IMR-90 (cell line): ENCODE measurements around the gene LYRM4. TPM values are rescaled to one million over a fixed set of nuclear protein-coding genes. Genes with fewer than 3 reads are reported as not detected.

ENCODE experiments used
- ATAC-seq: fragments of 200-7000 bp; cut with Tn5 transposase; 2 replicates; pipeline ENCODE4 v1.9.1; 2020; ENCODE audit warnings: low read depth, mild to moderate bottlenecking, moderate library complexity
- BruUV-seq: library from RNA; stranded (reverse); fragments of 400-500 nt; replicated peaks from 2 replicates; lab custom pipeline; 2021; lab: Mats Ljungman, UMichigan
- CTCF ChIA-PET: fragments of 300-600 bp; formaldehyde crosslinking; extraction: SDS; loops from one replicate; lab custom pipeline; 2021; ENCODE audit warnings: antibody characterized with exemption; lab: Yijun Ruan, JAX
- POLR2A ChIA-PET: fragments of 300-600 bp; sonication (Branson Sonifier 250); formaldehyde crosslinking; loops from one replicate; lab custom pipeline; 2022; ENCODE audit warnings: antibody characterized with exemption; ENCODE audit not compliant: unreplicated experiment; lab: Charles Lee
- DNase-seq: peaks from one replicate; pipeline ENCODE4 v3.0.0; 2013
- H2AFZ ChIP-seq: replicated peaks from 2 replicates; pipeline ENCODE3; 2013; ENCODE audit warnings: low read length, mild to moderate bottlenecking; ENCODE audit not compliant: poor library complexity
- H2AK5ac ChIP-seq: 2 replicates; pipeline ENCODE4 v1.6.1; 2013; ENCODE audit warnings: low read depth, low read length, inconsistent platforms
- H2AK9ac ChIP-seq: replicated peaks from 2 replicates; pipeline ENCODE3; 2013; ENCODE audit warnings: mild to moderate bottlenecking, low read depth, low read length, moderate library complexity; ENCODE audit not compliant: poor library complexity
- H2BK120ac ChIP-seq: 2 replicates; pipeline ENCODE4 v1.6.1; 2013; ENCODE audit warnings: low read depth, low read length, inconsistent platforms
- H2BK15ac ChIP-seq: 3 replicates; pipeline ENCODE4 v1.6.1; 2013; ENCODE audit warnings: low read depth, low read length, inconsistent platforms
- H2BK20ac ChIP-seq: 2 replicates; pipeline ENCODE4 v1.6.1; 2013; ENCODE audit warnings: low read depth, mild to moderate bottlenecking, inconsistent platforms, low read length, moderate library complexity
- H2BK5ac ChIP-seq: 2 replicates; pipeline ENCODE4 v1.6.1; 2013; ENCODE audit warnings: mild to moderate bottlenecking, low read depth, low read length, inconsistent platforms; ENCODE audit not compliant: poor library complexity, severe bottlenecking
- H3K14ac ChIP-seq: replicated peaks from 2 replicates; pipeline ENCODE4 v1.6.1; 2013; ENCODE audit warnings: low read depth, low read length, inconsistent platforms
- H3K18ac ChIP-seq: 2 replicates; pipeline ENCODE4 v1.6.1; 2013; ENCODE audit warnings: low read depth, low read length, control low read depth
- H3K23ac ChIP-seq: 2 replicates; pipeline ENCODE4 v1.6.1; 2013; ENCODE audit warnings: low read depth, low read length, inconsistent platforms
- H3K27ac ChIP-seq: 2 replicates; pipeline ENCODE4 v1.5.1; 2013; ENCODE audit warnings: mild to moderate bottlenecking, control low read depth, low read length; ENCODE audit not compliant: insufficient read depth
- H3K27me3 ChIP-seq: 2 replicates; pipeline ENCODE4 v1.6.1; 2013; ENCODE audit warnings: low read length; ENCODE audit not compliant: control insufficient read depth, insufficient read depth
- H3K36me3 ChIP-seq: 2 replicates; pipeline ENCODE4 v1.6.1; 2013; ENCODE audit warnings: low read length, mixed read lengths; ENCODE audit not compliant: control insufficient read depth, insufficient read depth
- H3K4ac ChIP-seq: 2 replicates; pipeline ENCODE4 v1.6.1; 2013; ENCODE audit warnings: low read depth, low read length, inconsistent platforms
- H3K4me1 ChIP-seq: 2 replicates; pipeline ENCODE4 v1.6.1; 2013; ENCODE audit warnings: low read length, mixed read lengths; ENCODE audit not compliant: control insufficient read depth, insufficient read depth
- H3K4me2 ChIP-seq: 2 replicates; pipeline ENCODE4 v1.6.1; 2013; ENCODE audit warnings: low read depth, mild to moderate bottlenecking, control low read depth, low read length, moderate library complexity
- H3K4me3 ChIP-seq: 2 replicates; pipeline ENCODE4 v1.5.1; 2013; ENCODE audit warnings: low read depth, mild to moderate bottlenecking, control low read depth, low read length, moderate library complexity; ENCODE audit not compliant: insufficient read depth
- H3K56ac ChIP-seq: 2 replicates; pipeline ENCODE4 v1.6.1; 2013; ENCODE audit warnings: low read length, inconsistent platforms; ENCODE audit not compliant: insufficient read depth; ENCODE audit errors: extremely low read depth
- H3K79me1 ChIP-seq, 2 experiments: 2 replicates each; pipeline ENCODE4 v1.6.1; 2013; ENCODE audit warnings: low read length in 2 of 2, inconsistent platforms in 1 of 2, low read depth in 1 of 2
- H3K9ac ChIP-seq: 2 replicates; pipeline ENCODE4 v1.6.1; 2013; ENCODE audit warnings: low read depth, low read length, control low read depth
- H3K9me1 ChIP-seq: 2 replicates; pipeline ENCODE4 v1.6.1; 2013; ENCODE audit warnings: low read length, inconsistent platforms; ENCODE audit not compliant: insufficient read depth
- H3K9me3 ChIP-seq: 2 replicates; pipeline ENCODE4 v1.6.1; 2013; ENCODE audit warnings: low read length; ENCODE audit not compliant: control insufficient read depth, insufficient read depth
- H4K20me1 ChIP-seq: 2 replicates; pipeline ENCODE4 v1.6.1; 2013; ENCODE audit warnings: low read length, inconsistent platforms; ENCODE audit not compliant: insufficient read depth
- H4K5ac ChIP-seq: 2 replicates; pipeline ENCODE4 v1.6.1; 2013; ENCODE audit warnings: mild to moderate bottlenecking, low read depth, low read length, control low read depth
- H4K8ac ChIP-seq, 2 experiments: 2 replicates each; pipeline ENCODE4 v1.6.1; 2013; ENCODE audit warnings: low read depth in 2 of 2, low read length in 2 of 2, control low read depth in 1 of 2, inconsistent platforms in 1 of 2
- H4K91ac ChIP-seq: 2 replicates; pipeline ENCODE4 v1.6.1; 2013; ENCODE audit warnings: low read depth, low read length, inconsistent platforms; ENCODE audit not compliant: insufficient read depth
- CEBPB ChIP-seq: IDR thresholded peaks from 2 replicates; pipeline ENCODE4 v1.6.1; 2012; ENCODE audit warnings: low read depth, low read length, improper control_type of control experiment
- CHD1 ChIP-seq: IDR thresholded peaks from 2 replicates; pipeline ENCODE4 v1.6.1; 2012; ENCODE audit warnings: low read depth, low read length, improper control_type of control experiment
- FOS ChIP-seq: fragments of 150-350 bp; IDR thresholded peaks from 2 replicates; pipeline ENCODE4 v1.6.1; 2016; ENCODE audit warnings: low read depth, low read length
- MAFK ChIP-seq: IDR thresholded peaks from 2 replicates; pipeline ENCODE4 v1.6.1; 2012; ENCODE audit warnings: low read depth, low read length, improper control_type of control experiment
- MXI1 ChIP-seq: IDR thresholded peaks from 2 replicates; pipeline ENCODE4 v1.6.1; 2012; ENCODE audit warnings: low read depth, mild to moderate bottlenecking, low read length, moderate library complexity, borderline replicate concordance
- POLR2A ChIP-seq: IDR thresholded peaks from 2 replicates; pipeline ENCODE4 v1.6.1; 2012; ENCODE audit warnings: mild to moderate bottlenecking, low read depth, low read length
- RAD21 ChIP-seq: IDR thresholded peaks from 2 replicates; pipeline ENCODE4 v1.6.1; 2012; ENCODE audit warnings: low read length, improper control_type of control experiment
- RFX5 ChIP-seq: IDR thresholded peaks from 2 replicates; pipeline ENCODE4 v1.8.0; 2012; ENCODE audit warnings: low read depth, mild to moderate bottlenecking, low read length, moderate library complexity
- SMC3 ChIP-seq: fragments of 150-350 bp; IDR thresholded peaks from 2 replicates; pipeline ENCODE4 v1.6.1; 2016; ENCODE audit warnings: low read depth, mild to moderate bottlenecking, antibody characterized with exemption, low read length, moderate library complexity
- WGBS, 2 experiments: methylation state at CpG; one replicate each; pipeline versions ENCODE4 v1.1.5 to v1.1.7; 2013; ENCODE audit warnings: missing lambda C conversion rate in 2 of 2; ENCODE audit not compliant: insufficient read length in 1 of 2; ENCODE audit errors: extremely low coverage in 2 of 2; 5-methylcytosine and 5-hydroxymethylcytosine counted together
- dilution Hi-C: fragments of 300-500 bp; cut with HindIII; formaldehyde crosslinking; loops from one replicate; pipeline ENCODE4 v1.14.3; 2018; ENCODE audit warnings: low sequenced_read_pairs; ENCODE audit not compliant: unreplicated experiment
- in situ Hi-C: fragments of 300-500 bp; cut with MboI; formaldehyde crosslinking; loops from 3 replicates; pipeline ENCODE4 v1.14.3; 2019; ENCODE audit warnings: low sequenced_read_pairs, inconsistent platforms, mixed read lengths
- intact Hi-C: fragments of 100-400 bp; cut with micrococcal nuclease; formaldehyde crosslinking; loops from 2 replicates; pipeline ENCODE4 v1.10.0; 2022
- polyA plus RNA-seq, 3 experiments: library from polyadenylated mRNA; depleted of rRNA; stranded (reverse); fragments of >200 nt; gene quantifications; 2 replicates each; pipeline ENCODE4 v1.2.3, GENCODE V29; 2012; ENCODE audit warnings: low replicate concordance in 1 of 3
- total RNA-seq: library from RNA; depleted of rRNA; stranded (reverse); fragments of >200 nt; gene quantifications from 2 replicates; pipeline ENCODE4 v1.2.3, GENCODE V29; 2012
- TF ChIP-seq, protein P1 (sequence below): fragments of 150-350 bp; IDR thresholded peaks from 2 replicates; pipeline ENCODE4 v1.6.1; 2016; ENCODE audit warnings: low read depth, mild to moderate bottlenecking, low read length, moderate library complexity, borderline replicate concordance
- TF ChIP-seq, protein P2 (sequence below): fragments of 150-350 bp; IDR thresholded peaks from 2 replicates; pipeline ENCODE4 v1.6.1; 2017; ENCODE audit warnings: mild to moderate bottlenecking, antibody characterized with exemption, low read length, low read depth

Gene LYRM4
- total and polyA plus RNA-seq, 2 of the 4 experiments (the other 2 are of a cell fraction), result 11.5 to 26.6 TPM

DNA sequence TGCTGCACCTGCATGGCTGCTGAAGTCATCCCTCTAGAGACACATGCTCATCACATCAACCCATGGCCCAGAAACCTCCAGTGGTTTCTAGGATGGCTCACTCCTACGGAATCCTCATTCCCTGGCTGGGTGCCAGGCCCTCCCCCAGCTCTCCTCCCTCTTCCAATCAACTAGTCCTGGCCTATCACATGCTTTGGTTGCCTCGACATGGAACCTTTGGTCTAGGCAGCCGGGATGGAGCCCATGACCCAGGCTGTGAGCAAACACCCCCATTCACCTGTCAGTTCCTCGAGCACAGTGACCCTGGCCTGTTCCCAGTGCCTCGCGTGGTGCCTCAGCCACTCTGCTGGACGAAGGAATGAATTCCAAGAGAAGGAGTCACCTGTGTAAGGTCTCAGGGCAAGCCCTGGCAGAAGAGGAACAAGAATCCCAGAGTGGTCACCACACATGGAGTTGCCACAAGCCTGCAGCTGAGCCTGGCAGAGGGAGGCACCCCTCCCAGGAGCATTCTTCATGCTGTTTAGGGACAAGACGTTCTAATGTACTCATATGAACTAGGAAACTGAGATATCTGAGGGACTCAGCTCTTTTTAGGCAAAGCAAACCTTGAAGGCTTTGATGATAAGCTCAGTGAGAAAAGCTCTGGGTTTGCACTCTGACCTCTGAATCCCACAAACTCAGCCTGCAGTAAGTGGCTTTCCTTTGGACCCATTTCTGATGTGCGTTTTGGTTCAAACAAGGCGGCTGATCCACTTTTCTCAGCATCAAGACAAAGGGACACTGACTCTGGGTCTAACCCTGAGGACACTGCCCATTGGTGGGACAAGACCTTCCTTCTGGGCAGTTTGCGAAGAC lies 135.4 kb downstream of the LYRM4 start:
- no peak overlapping the region for H3K23ac ChIP-seq

More for the DNA sequence above, 135.4 kb downstream of the LYRM4 start:
- H2BK20ac ChIP-seq, result peak overlapping the region; percentile 63
- H3K9me1 ChIP-seq, result peaks cover 9% of the 10 kb centered on the region
- peak overlapping the region; percentile 57 for H3K14ac ChIP-seq
- no peak overlapping the region for H3K56ac ChIP-seq
- H4K8ac ChIP-seq, result 0 out of 4 replicates have a peak overlapping the region, but pooled peaks of 1 of the 2 experiments have one; percentile 12
- H4K91ac ChIP-seq, result peak overlapping the region; percentile 5; the same call in 1 of the 2 replicates
- intact Hi-C loops (no loop called here), dilution Hi-C loops (no loop called here), in situ Hi-C loops (no loop called here)
- POLR2A ChIA-PET, result no interaction called here
- no TSS peak for BruUV-seq
- TF ChIP-seq POLR2A, result no peak
- TF ChIP-seq FOS, result no peak
- no peak for TF ChIP-seq SMC3
- TF ChIP-seq, protein P1, sequence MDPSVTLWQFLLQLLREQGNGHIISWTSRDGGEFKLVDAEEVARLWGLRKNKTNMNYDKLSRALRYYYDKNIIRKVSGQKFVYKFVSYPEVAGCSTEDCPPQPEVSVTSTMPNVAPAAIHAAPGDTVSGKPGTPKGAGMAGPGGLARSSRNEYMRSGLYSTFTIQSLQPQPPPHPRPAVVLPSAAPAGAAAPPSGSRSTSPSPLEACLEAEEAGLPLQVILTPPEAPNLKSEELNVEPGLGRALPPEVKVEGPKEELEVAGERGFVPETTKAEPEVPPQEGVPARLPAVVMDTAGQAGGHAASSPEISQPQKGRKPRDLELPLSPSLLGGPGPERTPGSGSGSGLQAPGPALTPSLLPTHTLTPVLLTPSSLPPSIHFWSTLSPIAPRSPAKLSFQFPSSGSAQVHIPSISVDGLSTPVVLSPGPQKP, result no peak
- no peak for TF ChIP-seq RFX5
- TF ChIP-seq MXI1, result no peak
- no peak for TF ChIP-seq RAD21
- no peak for TF ChIP-seq CHD1
- no peak for TF ChIP-seq CEBPB
- TF ChIP-seq MAFK, result no peak
- TF ChIP-seq, protein P2, sequence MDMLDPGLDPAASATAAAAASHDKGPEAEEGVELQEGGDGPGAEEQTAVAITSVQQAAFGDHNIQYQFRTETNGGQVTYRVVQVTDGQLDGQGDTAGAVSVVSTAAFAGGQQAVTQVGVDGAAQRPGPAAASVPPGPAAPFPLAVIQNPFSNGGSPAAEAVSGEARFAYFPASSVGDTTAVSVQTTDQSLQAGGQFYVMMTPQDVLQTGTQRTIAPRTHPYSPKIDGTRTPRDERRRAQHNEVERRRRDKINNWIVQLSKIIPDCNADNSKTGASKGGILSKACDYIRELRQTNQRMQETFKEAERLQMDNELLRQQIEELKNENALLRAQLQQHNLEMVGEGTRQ, result no peak
- H3K4me2 ChIP-seq, result no peak overlapping the region
- ATAC-seq (peak; percentile 24), DNase-seq (peak; percentile 68)
- H4K20me1 ChIP-seq, result peaks cover 16% of the 10 kb centered on the region; the same call in 1 of the 2 replicates
- peak overlapping the region; percentile 62 for H3K4ac ChIP-seq
- peaks cover 13% of the 10 kb centered on the region for H3K4me1 ChIP-seq
- peak overlapping the region; percentile 14 for H2AFZ ChIP-seq
- no peak overlapping the region for H3K4me3 ChIP-seq
- no peak overlapping the region for H3K18ac ChIP-seq
- no peak overlapping the region for H3K9ac ChIP-seq
- H3K27ac ChIP-seq, result no peak overlapping the region
- no peaks in the 10 kb centered on the region for H3K27me3 ChIP-seq
- no peak overlapping the region; the same call in 2 of the 3 replicates for H2BK15ac ChIP-seq
- no peak overlapping the region for H2BK5ac ChIP-seq
- peak overlapping the region; percentile 56; the same call in 1 of the 2 replicates for H2AK5ac ChIP-seq
- CTCF ChIA-PET, result no interaction called here
- WGBS, 2 experiments, result 97% methylated on average over 5 of the region's 11 CpGs; no CpG with 5 or more reads in 1 of the 2 experiments
- no peaks in the 10 kb centered on the region for H3K36me3 ChIP-seq
- H2AK9ac ChIP-seq, result peak overlapping the region; percentile 34
- peaks cover 0 to 5% of the 10 kb centered on the region in 2 experiments; a peak in 1 of 4 replicates for H3K79me1 ChIP-seq
- no peak overlapping the region for H4K5ac ChIP-seq
- no peak overlapping the region for H2BK120ac ChIP-seq
- no peaks in the 10 kb centered on the region; the same call in 1 of the 2 replicates for H3K9me3 ChIP-seq
